ENCODE measurements around the gene MEGF11. TPM values are rescaled to one million over a fixed set of nuclear protein-coding genes. Genes with fewer than 3 reads are reported as not detected.

Gene MEGF11
- total RNA-seq, 2 donors from 2014 or later, result not detected

- WGBS, result 79% methylated on average over 2 of the region's 2 CpGs
- no peak for DNase-seq (ENCODE audit: low spot score)
Observed at GRCh38 chr15:65951007-65951406, 302.5 kb downstream of the MEGF11 start.

GRCh38 chr15:65949491-65949890, 304.1 kb downstream of the MEGF11 start:
- Histone ChIP-seq H3K27ac (no peak overlapping the region), H3K4me3 (no peak overlapping the region), H3K4me1 (replicated peaks) (no peaks in the 10 kb centered on the region), H3K27me3 (replicated peaks; ENCODE audit: insufficient read depth) (no peaks in the 10 kb centered on the region), H3K9me3 (no peaks in the 10 kb centered on the region), H3K36me3 (no peaks in the 10 kb centered on the region)
- TF ChIP-seq POLR2AphosphoS5 (IDR thresholded peaks at IDR 0.05), result no peak
- no peak for TF ChIP-seq CTCF (IDR thresholded peaks at IDR 0.05)
- TF ChIP-seq POLR2A (IDR thresholded peaks at IDR 0.05), result no peak
- intact Hi-C loops (cut with DNase I), result no loop called here
- DNase-seq (ENCODE audit: low spot score), result no peak
- 63% methylated on average over 6 of the region's 6 CpGs for WGBS

More at GRCh38 chr15:65951007-65951406, 302.5 kb downstream of the MEGF11 start:
- no peaks in the 10 kb centered on the region for H3K4me1 ChIP-seq (replicated peaks)
- H3K27ac ChIP-seq, result no peak overlapping the region
- TF ChIP-seq POLR2A (IDR thresholded peaks at IDR 0.05) (no peak), POLR2AphosphoS5 (IDR thresholded peaks at IDR 0.05) (no peak), CTCF (IDR thresholded peaks at IDR 0.05) (no peak)
- no peaks in the 10 kb centered on the region for H3K9me3 ChIP-seq
- H3K36me3 ChIP-seq, result no peaks in the 10 kb centered on the region
- H3K27me3 ChIP-seq (replicated peaks; ENCODE audit: insufficient read depth), result no peaks in the 10 kb centered on the region
- no peak overlapping the region for H3K4me3 ChIP-seq
- intact Hi-C loops (cut with DNase I), result no loop called here

- Histone ChIP-seq H3K27ac (no peak overlapping the region), H3K27me3 (replicated peaks; ENCODE audit: insufficient read depth) (no peaks in the 10 kb centered on the region), H3K36me3 (no peaks in the 10 kb centered on the region), H3K4me3 (no peak overlapping the region), H3K9me3 (no peaks in the 10 kb centered on the region), H3K4me1 (replicated peaks) (no peaks in the 10 kb centered on the region)
- no peak for DNase-seq (ENCODE audit: low spot score)
- 79% methylated on average over 6 of the region's 6 CpGs for WGBS
- intact Hi-C loops (cut with DNase I), result no loop called here
- TF ChIP-seq POLR2A (IDR thresholded peaks at IDR 0.05) (no peak), CTCF (IDR thresholded peaks at IDR 0.05) (no peak), POLR2AphosphoS5 (IDR thresholded peaks at IDR 0.05) (no peak)
Observed at GRCh38 chr15:65949011-65949410, 304.5 kb downstream of the MEGF11 start.

- H3K4me3 ChIP-seq, result no peak overlapping the region
- intact Hi-C loops (cut with DNase I), result no loop called here
- WGBS, result 40% methylated on average over 8 of the region's 8 CpGs
- no peaks in the 10 kb centered on the region for H3K36me3 ChIP-seq
- TF ChIP-seq CTCF (IDR thresholded peaks at IDR 0.05) (no peak), POLR2A (IDR thresholded peaks at IDR 0.05) (no peak), POLR2AphosphoS5 (IDR thresholded peaks at IDR 0.05) (no peak)
- H3K27me3 ChIP-seq (replicated peaks; ENCODE audit: insufficient read depth), result no peaks in the 10 kb centered on the region
- no peaks in the 10 kb centered on the region for H3K9me3 ChIP-seq
- H3K27ac ChIP-seq, result no peak overlapping the region
- DNase-seq (ENCODE audit: low spot score), result no peak
- no peaks in the 10 kb centered on the region for H3K4me1 ChIP-seq (replicated peaks)
Observed at GRCh38 chr15:65948383-65948782, 305.2 kb downstream of the MEGF11 start.

- TF ChIP-seq POLR2AphosphoS5 (IDR thresholded peaks at IDR 0.05) (no peak), POLR2A (IDR thresholded peaks at IDR 0.05) (no peak), CTCF (IDR thresholded peaks at IDR 0.05) (no peak)
- no peaks in the 10 kb centered on the region for H3K4me1 ChIP-seq (replicated peaks)
- no peaks in the 10 kb centered on the region for H3K9me3 ChIP-seq
- no peaks in the 10 kb centered on the region for H3K27me3 ChIP-seq (replicated peaks; ENCODE audit: insufficient read depth)
- intact Hi-C loops (cut with DNase I), result no loop called here
- 83% methylated on average over 3 of the region's 3 CpGs for WGBS
- DNase-seq (ENCODE audit: low spot score), result no peak
- no peaks in the 10 kb centered on the region for H3K36me3 ChIP-seq
- H3K27ac ChIP-seq, result no peak overlapping the region
- no peak overlapping the region for H3K4me3 ChIP-seq
Observed at GRCh38 chr15:65947041-65947440, 306.5 kb downstream of the MEGF11 start.
